HG02938 (cell line): Measurements from ENCODE around the gene TIMM8B.
A peak's percentile ranks its signal among the peaks of the same experiment; 100 is the strongest.
"Not testable (repeated sequence)": the region's sequence is repeated elsewhere in the genome, so short reads cannot be mapped to it uniquely, and the experiment has no call there.

Source experiments
- ATAC-seq: cut with Tn5 transposase; IDR thresholded peaks from one replicate; pipeline ENCODE4 v1.9.1; 2021; ENCODE audit warnings: mild to moderate bottlenecking, moderate library complexity; ENCODE audit not compliant: unreplicated experiment

Gene TIMM8B

DNA sequence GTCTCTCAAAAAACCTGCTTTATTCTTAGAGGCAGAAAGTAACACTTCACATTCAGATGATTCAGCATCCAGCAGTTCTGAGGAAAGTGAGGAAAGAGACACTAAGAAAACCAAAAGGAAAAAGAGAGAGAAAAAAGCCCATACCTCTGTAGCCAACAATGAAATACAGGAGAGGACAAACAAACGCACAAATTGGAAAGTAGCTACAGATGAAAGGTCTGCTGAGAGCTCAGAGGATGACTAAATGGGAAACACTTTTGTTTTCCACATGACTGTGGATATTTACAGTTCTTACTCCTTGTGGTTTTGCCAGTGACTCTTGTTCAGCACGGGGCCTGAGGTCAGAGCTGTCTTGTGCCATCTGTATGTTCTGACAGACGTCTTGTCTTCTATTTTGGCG is 3.8 kb downstream of the TIMM8B start:
- no peak for ATAC-seq

DNA sequence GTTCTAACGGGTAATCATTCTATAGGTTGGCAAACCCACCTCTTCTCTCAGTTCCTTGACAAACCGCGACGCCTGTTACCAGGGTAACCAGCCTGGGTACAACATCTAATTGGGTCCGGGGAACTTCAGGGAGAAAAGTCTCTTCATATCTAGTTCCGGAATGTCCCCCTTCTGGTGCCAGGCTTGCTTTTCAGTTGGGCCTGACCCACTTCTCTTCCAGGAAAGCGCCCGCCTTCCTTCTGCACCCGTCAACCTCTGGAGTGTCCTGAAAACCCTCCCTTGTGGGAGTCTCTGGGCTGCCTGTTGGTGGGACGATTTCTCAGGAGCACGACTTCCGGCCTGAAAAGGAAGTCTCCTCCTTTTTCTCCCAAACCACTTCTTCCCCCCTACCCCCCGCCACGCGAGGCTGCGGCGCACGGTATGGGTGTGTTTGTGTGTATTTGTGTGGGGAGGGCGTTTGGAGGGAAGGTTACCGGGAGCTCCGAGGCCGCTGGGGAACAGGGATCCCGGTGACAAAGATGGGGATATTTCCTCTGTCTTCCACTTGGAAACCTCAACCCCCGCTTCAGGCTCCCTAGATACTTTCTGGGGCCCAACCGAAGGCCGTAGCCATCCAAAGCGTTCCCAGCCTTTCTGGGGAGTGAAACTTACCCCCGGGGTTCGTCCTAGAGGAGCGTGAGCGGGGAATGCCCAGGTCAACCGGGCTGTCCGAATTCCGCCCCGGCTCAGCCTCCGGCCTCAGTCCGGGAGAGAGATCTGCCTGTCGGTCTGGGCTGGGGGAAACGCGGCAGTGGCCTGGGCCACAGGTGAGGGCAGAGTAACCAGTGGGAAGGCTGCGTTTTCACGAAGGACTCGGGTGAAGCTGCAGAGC is 12.4 kb downstream of the TIMM8B start, which contains the start of the genes NKAPD1 and PIH1D2:
NKAPD1 (plus strand) TSS at position 359 of the 871 bp plus-strand sequence. CDS start 1,276 bp downstream, outside the sequence.
PIH1D2 (minus strand) TSS at position 77 of the 871 bp plus-strand sequence. CDS start 843 bp downstream, outside the sequence.
- ATAC-seq, result peak; percentile 82

DNA sequence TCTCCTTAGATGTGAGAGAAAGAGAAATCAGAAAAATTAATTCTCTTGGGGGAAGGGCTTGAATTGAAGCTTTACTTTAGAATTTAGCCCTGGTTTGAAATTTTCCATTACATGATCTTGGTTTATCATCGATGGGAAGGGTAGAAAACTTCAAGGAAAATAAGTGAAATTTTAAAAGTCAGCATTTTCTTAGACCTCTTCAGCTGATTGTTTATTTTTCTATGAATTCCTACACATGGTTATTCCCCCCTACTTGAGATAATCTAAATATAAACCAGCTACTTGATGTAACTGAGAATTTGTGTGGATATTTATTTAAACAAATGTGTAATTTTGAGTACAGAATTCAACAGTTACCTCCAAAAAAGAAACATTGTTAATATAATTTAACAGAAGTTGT is 23.6 kb downstream of the TIMM8B start:
- ATAC-seq, result no peak

- ATAC-seq, result no peak
These were observed 28.5 kb downstream of the TIMM8B start for GRCh38 chr11:112058103-112058502.

DNA sequence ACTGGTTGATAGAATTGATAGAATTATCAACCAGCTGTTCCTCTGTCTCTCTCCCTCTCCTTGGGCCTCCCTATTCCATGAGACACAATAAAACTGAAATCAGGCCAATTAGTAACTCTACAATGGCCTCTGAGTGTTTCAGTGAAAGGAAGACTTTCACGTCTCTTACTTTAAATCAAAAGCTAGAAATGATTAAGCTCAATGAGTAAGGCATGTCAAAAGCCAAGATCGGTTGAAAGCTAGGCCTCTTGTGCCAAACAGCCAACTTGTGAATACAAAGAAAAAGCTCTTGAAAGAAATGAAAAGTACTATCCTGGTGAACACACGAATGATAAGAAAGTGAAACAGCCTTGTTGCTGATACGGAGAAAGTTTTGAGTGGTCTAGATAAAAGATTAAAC is 29.4 kb downstream of the TIMM8B start:
- ATAC-seq, result no peak

- no peak for ATAC-seq
These were observed 34.8 kb downstream of the TIMM8B start for GRCh38 chr11:112051768-112052167.

DNA sequence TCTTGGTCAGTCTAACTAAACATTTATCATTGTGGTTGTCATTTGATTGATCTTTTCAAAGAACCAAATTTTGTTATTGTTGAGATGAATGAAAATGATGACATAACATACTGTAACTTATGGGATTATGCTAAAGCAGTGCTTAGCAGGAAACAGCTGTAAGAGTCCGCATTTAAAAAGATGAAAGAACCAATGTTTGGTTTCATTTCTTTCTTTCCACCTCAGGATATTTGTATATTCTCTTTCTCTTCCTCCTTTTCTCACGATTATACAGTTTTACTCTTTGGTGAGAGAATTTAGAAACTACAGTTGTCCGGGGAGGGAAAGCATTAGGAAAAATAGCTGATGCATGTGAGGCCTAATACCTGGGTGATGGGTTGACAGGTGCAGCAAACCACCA is 35.8 kb downstream of the TIMM8B start:
- ATAC-seq, result peak; percentile 81

- ATAC-seq, result no peak
These were observed 36.8 kb downstream of the TIMM8B start for GRCh38 chr11:112049777-112050176.

- not testable (repeated sequence) for ATAC-seq
These were observed 38.3 kb downstream of the TIMM8B start for GRCh38 chr11:112048256-112048655.

- not testable (repeated sequence) for ATAC-seq
These were observed 39.9 kb downstream of the TIMM8B start for GRCh38 chr11:112046647-112047046.

GRCh38 chr11:112044961-112045360 is 41.6 kb downstream of the TIMM8B start:
- ATAC-seq, result no peak

DNA sequence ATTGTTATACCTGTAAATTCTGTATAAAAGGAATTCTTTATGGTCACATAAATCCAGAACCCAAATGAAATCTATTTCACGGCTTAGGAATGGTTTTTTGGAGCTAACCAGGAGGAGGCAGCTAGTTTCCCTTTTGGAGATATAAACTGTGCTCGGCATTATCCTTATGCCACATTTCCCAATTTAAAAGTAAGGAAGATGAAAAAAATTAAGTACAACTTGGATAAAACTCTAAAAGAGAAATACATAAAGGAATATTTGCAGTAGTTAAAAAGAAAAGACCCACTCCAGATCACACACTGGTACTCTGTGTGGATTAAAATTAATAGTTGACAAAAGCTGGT is 43.6 kb downstream of the TIMM8B start:
- no peak for ATAC-seq

DNA sequence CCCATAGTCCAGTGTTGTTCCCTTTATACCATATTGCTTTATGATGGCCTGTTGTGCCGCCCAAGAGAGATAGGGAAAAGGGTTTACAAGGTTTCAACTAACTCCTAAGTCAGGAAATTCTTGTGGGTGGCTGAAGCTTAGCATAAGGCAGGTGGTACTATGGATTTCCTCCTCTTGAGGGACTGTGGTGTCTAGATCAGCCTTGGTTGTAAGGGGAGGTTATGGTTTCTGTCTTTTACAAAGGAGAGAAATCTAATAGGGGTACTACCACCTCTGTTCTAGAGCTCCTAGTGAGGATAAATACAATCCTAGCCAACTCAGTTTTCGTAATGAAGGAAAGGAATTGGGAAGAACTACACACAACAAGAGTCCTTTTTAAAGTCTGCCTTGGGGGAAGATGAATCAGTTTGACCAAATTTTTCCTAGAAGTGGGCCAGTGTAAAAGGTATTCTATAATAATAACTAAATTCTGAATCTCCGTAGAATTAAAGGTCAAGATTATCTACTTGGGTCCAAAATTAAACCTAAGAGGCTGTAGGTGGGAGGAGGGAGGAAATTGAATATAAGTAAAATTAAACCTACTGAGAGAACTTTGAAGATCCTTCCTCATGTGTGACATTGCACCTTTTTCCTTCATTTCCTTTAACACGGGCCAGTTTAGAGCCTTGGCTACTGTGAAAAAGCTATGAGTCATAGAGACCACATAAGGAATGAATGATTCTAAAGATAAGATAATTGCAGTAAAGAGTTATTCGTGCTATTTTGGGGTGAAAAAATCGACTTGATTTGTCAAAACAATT is 44.2 kb downstream of the TIMM8B start:
- ATAC-seq, result no peak

- no peak for ATAC-seq
These were observed 49.0 kb downstream of the TIMM8B start for GRCh38 chr11:112037527-112037926.
